HG03159 (cell line): ENCODE measurements around the gene CAMK1D.

Experiments used
- ATAC-seq: cut with Tn5 transposase; IDR thresholded peaks from one replicate; pipeline ENCODE4 v1.9.1; 2021; ENCODE audit warnings: mild to moderate bottlenecking, moderate library complexity; ENCODE audit not compliant: unreplicated experiment

Gene CAMK1D

DNA sequence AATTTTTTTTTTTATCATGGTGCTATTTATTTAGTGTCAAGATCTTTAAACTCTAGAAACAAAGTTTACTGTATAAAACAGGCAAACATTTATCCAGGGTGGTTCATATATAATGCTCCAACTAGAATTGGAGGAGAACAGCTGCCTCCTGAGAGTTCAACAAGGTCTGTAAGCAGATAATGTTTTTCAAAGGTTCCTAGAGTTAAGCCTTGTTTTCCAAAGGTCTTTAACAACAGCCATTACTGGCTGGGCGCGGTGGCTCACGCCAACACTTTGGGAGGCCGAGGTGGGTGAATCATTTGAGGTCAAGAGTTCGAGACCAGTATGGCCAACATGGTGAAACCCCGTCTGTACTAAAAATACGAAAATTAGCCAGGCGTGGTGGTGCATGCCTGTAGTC is 335.4 kb downstream of the CAMK1D start:
- ATAC-seq: no peak

DNA sequence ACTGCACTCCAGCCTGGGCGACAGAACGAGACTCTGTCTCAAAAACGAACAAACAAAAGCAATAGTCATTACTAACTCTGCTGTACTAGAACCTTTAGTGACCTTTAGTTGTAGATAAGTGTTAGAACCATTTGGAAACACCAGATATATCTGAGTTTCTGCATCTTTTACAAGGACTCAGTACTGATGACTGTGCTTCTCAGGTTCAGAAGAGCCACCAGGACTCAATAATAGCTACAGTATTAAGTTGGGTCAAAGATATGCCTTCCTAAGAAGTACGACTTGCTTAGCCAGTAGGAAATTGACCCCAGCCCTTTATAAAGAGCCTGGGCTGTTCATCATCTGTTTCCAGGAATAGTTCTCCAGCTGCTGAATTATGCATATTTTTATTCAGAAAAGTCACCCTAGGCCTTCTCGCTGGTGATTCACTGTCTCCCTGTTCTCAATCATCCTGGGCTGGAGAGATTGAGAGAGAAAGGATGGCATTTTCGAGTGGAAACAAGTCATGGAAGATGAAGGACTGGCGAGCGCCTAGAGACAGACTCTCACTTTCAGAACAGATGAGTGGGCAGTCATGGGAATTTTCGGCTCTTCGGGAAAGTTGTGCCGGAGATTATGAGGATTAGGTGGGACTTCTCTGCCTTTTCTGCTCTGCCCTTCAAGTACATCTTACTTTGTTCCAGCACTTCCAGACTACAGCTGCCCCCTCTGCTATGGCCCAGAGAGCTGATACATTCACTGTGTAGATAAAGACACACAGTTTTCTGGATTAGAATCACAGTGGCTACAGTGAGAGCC is 336.1 kb downstream of the CAMK1D start:
- ATAC-seq: no peak

DNA sequence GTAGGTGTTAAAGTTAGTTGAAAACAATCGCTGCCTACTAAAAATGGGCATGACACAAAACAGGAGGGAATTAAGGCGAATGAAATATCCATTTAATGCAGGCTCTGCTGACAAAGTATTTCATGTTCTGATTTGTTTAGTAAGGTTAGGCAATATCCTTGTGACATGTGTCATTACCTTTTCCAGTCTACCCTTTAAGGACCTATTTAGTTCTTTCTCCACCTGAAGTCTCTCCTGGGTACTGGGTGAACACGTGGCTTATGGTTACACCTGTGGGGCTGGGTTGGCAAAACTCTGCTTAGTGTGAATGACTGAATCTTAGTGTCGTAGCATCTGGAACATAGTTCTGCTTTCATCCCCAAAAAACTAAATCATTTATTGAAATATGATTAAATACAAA is 338.6 kb downstream of the CAMK1D start:
- ATAC-seq: no peak

DNA sequence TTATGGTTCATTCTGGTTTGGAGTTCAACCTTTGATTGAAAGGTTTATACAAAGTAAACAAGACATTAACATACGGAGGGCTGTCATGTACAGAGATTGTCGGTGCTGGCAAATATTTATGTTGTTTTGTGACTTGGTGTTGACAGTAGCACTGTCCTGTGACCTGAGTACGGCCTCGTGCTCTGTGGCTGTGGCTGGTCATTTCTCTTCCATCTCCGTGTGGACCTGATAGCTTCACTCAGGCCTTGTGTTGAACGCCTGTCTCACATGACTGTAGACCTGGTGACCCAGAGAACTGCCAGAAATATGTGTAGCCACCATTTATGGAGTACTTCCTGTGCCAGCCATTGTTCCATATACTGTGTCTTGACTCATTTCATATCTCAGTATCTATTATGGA is 340.5 kb downstream of the CAMK1D start:
- ATAC-seq: no peak

DNA sequence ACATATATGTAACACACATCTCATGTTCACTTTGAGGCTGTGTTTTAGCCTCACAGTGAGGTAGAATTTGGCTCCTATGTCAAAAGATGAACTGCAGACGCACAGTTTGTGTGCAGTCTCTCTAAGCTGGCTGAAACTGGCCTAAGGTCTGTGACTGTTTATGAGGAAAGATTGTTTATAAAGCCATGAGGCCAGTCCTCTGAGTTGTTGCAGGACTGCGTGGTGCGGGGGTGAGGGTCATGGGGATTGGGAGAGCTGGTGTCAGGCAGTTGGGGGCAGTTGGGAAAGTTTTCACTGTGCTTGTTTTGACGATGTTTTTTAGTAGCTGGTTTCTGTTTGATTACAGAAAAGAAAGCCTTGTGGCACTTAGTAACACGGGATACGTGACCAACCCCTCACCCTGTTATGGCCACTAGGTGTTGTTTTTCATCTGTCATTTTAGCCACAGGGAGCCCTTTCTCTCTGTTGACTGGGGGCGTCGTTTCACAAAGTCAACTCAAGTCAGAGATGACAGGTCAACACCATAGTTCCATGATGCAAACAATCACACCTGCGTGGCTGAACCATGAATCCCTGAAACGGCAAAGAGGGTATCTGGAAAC is 341.3 kb downstream of the CAMK1D start:
- ATAC-seq: no peak

DNA sequence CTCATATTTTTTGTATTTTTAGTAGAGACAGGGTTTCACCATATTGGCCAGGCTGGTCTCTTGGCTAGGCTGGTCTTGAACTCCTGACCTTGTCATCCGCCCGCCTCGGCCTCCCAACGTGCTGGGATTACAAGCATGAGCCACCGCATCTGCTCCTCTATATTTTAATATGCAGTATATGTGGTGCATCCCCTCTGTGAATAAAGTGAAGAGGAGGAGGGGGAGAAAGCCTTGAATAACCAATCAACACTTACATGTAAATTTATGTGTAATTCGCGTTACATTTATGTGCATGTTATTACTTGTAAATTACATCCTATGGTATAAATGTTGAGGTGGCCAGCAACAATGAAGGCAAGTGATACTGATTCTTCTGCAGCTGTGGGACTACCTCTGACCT is 342.2 kb downstream of the CAMK1D start:
- ATAC-seq: no peak

DNA sequence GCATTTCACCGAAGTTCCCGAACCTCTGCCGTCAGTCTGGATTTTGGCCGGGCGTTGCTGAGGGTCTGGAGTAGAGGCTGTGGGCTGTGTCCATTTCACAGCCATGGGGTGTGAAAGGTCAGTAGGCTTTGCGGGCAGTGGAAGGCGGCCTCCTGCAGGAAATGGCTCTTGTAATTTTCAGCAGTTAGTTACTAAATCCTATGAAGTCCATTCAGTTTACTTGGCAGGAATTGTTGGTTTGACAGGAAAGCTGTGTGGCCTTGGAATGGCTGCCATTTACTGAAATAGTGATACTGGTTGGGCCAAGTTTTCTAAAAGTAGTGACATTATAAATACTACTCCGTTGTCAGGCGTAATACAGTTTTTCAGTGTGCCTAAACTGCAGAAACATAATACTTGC is 348.4 kb downstream of the CAMK1D start:
- no peak for ATAC-seq

DNA sequence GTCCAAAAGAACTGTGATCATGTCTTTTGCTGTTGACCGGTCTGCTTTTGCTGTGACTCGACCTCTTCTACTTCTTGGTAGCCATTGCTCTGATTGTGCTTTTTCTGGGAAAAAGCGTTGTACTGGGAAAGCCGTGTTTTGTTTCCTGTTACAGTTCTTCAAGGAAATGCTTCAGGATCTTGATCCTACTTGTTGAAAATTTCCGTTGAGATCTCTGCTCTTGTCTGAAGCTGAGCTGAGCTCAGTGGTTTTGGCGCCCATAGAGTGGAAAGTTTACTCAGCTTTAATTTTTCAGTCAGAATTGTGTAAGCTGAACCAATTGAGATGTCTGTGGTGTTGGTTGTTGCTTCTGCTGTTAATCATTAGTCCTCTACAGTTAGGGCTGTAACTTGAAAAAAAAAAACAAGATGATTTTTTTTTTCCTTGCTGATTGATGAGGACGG is 349.9 kb downstream of the CAMK1D start:
- ATAC-seq: no peak

DNA sequence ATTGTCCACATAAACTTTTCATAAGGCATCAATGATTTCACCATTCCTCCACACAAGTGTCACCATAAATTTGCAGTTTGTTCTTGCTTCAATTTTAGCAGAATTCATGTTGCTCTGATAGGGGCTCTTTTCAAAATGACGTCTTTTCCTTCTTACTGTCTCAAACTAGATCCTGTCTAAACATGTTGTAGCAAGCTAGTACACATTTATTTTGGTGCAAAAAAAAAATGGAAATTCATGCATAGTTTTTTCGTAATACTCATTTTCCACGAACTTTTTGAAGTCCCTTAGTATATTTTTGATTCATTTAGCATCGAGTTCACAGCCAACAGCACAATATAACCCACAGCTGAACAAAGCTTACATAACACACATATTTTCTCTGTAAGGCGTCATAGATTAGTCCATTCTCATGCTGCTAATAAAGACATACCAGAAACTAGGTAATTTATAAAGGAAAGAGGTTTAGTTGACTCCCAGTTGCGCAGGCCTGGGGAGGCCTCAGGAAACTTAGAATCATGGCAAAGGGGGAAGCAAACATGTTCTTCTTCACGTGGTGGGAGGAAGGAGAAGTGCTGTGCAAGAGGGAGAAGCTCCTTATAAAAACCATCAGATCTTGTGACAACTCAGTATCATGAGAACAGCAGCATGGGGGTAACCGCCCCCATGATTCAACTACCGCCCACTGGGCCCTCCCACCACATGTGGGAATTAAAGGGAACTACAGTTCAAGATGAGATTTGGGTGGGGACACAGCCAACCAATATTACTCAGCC is 350.6 kb downstream of the CAMK1D start:
- no peak for ATAC-seq

DNA sequence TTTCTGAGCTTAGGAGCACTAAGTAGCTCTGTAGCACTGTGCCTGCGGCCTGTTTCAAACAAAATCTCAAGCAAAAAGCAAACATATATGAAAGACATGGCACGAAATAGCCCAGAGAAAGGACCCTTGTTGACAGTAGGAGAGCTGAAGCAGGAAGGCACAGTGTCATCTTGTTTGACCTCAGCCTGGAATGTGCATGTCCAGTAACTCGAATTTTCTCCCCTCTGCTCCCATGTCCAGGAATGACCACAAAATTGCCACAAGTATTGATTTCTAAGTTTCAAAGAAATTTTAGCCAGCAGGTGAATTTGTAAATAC is 351.2 kb downstream of the CAMK1D start:
- no peak for ATAC-seq

DNA sequence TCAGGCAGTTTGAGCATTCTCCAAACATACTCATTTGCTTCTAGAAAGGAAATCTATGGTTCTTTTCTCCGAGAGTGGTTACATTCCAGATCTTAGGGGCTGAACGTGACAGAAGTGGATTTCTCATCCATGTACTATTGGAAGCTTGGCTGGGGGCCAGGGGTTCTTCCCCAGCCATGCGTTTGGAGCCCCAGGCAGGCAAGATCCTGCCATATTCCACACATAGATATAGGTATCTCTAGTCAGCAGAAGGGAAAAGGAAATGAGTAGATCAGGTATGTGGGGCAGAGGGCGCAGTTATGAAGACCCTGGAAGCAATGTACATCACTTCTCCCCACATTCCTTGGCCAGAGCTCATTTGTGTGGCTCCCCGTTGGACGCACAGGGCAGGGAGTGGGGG is 352.3 kb downstream of the CAMK1D start:
- ATAC-seq: no peak

DNA sequence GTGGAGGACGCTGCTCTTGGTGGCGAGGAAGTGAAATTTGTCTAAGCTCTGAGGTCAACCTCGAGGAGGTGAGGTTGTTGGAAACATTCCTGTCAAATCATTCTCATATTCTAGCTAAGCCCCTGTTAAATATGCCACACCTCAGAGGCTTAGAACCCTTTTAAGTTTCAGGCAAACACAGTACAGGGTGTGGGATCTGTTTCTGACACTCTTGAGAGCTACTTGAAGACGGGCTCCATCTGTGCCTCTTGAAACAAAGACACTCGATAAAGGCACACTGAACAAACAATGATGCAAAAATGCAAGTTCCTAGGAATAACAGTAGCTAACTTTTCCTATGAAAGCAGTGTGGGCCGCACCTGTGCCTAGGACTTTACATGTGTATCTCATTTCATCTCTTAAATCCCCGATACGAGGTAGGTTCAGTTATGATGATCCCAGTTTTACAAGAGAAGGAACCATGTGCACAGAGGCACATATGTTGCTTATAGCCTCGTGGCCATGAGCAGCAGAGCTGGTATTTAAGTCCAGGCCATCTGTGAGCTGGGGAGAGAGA is 352.9 kb downstream of the CAMK1D start:
- no peak for ATAC-seq

DNA sequence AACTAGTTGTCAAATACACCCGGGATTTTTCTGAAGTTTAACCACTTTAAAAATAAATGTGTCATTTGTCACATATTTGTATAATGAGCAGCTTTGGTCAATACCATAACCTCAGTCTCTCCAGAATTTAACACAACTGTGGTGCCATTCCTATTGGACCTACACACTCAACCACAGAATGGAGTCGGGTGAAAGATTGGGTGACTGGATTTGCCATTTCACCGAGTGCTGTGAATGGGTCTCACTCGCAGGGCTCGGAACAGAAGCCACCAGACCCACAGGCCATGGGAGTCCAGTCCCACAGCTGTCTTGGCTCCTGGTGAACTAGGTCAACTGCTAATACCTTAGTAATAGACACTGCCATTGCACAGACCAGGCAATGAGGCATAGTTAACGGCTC is 353.8 kb downstream of the CAMK1D start:
- no peak for ATAC-seq

DNA sequence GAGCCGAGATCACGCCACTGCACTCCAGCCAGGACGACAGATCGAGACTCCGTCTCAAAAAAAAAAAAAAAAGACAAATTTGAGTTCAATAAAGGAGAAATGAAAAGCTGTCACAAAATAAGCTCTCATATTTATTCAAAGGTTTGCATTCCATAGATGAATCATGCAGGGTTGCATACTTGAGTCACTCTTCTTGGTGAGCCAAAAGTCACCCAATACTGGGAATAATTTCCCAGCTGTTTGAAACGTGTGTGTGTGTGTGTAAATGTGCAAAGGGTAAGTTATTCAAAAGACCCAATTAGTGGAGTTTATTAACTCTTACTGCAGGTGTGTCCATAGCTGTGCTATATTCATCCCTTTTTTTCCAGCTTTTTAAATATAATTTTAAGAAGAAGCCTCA is 354.5 kb downstream of the CAMK1D start:
- ATAC-seq: no peak

DNA sequence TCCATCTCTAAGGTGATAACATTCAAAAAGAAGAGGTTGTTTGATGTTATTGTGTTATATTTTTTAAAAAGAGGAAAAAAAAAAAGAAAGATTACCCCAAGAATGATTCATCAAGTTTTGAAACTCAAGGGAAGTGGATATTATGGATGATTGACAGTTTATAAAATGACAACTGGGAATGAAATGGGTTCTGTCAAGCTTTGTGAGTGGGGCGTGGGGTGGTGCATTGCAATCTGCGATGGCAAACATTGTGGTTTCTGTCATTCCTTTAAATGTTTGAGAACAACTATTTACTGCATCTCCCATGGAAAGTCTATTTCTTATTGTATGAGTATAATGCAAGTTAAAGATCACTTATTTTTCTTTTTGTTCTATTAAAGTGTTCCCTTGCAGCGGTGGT is 355.1 kb downstream of the CAMK1D start:
- no peak for ATAC-seq

DNA sequence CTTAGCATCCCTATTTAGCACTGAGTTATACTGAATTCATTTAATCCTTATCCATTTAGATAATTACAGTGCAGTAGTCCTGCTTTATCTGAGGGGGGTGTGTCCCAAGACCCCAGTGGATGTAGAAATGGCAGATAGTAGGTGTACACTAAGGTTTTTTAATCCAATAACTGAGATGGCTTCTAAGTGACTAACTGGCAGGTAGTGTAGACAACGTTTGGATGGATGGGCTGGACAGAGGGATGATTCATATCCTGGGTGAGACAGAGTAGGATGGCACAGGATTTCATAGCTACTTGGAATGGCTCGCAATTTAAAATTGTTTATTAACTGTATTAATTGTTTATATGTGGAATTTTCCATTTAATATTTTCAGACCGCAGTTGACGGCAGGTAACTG is 356.6 kb downstream of the CAMK1D start:
- no peak for ATAC-seq

DNA sequence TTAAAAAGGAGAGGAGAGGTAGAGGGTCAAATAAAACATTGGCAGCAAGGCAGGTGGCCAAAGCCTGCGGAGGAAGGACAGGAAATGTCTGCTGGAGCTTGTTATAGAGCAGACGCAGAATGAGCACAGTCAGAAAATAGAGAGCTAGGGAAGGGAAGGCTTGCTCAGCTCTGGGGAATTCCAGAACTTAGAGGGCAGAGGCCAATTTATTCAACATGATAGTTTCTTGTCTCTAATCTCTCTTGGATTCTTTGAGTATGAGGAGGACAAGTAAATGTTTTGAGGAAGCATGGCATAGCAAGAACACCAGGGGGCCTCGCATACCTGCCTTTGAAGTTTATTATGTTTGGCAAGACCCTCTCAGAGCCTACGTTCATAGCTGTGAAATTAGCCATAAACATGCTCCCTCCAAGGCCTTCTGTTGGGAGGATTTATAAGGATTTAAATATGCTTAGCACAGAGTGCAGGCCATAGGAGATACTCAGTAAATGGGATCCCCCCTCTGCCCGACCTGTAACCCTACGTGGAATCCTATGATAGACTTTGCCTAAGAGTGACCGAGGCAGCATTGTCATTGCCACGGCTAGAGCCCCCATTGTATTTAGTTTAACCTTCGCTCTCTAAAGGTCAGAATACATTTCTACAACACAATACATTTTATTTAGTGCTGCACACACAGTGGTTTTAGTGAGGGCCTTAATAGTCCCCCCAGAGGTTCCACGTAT is 358.3 kb downstream of the CAMK1D start:
- ATAC-seq: no peak

DNA sequence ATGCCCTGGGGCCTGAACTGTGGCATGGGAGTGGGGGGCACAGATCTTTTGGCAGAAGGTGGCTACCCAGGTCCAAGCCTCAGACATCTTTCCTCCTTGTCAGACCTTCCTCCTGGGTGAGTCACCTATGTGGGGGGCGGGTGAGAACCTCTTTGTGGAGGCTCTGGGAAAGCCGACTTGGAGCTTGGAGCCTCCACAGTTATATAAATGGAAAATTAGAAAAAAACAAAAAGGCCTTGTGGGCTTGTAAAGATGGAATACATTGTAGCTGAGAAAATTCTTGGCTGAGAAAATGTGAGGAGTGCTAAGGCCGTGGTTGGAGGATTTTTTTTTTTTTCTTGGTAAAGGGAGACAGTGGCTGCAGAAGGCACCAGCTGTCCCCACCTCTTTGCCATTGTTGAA is 359.7 kb downstream of the CAMK1D start:
- ATAC-seq: no peak

DNA sequence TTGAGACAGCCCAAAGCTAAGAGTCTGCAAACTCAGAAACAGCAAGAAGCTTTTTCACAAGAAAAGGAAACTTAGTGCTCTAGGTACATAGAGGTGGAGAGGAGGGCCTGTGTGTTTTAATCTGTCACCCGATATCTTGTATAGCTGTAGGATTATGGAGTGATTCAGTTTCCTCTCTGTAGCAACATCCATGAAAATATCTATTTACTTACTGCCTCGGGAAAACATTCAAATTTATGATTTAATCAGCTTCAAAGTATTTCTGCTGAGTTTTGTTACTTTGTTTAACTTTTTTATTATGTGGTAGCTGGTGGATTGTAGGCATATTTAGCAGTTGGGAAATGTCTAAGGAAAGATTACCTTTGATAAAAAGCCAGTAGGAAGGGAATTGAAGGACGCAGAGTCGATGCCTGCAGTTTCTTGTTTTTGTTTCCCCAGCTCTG is 360.2 kb downstream of the CAMK1D start:
- no peak for ATAC-seq

DNA sequence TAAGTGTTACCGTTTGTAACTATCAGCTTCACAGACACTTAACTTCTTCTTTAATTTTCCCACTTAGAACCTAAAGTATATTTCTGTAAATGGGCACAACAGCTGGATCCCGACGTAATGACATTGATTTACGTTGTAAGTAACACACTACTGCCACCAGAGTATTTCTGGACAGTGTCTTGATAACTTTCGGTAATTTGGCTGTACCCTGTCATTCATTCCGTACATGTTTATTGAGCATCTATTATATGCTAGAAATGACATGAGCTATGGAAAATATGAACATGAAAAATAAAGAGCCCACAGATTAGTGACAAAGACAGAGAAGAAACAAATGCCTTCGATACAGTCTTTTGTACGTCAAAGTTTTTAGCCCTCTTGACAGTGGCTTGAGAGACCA is 360.8 kb downstream of the CAMK1D start:
- ATAC-seq: no peak
